Endothelial cell (in vitro differentiated cells): ENCODE measurements around the gene SYNJ1. TPM values are rescaled to one million over a fixed set of nuclear protein-coding genes. Genes with fewer than 3 reads are reported as not detected.

ENCODE experiments used
- DNase-seq: peaks from one replicate; pipeline ENCODE4 v3.0.0; 2021; ENCODE audit warnings: low spot score
- H3K27ac Mint-ChIP-seq: one replicate; pipeline ENCODE4 v1.8.0; 2021; ENCODE audit warnings: mixed read lengths, inconsistent platforms; ENCODE audit not compliant: unreplicated experiment
- H3K27me3 Mint-ChIP-seq: one replicate; pipeline ENCODE4 v1.8.0; 2021; ENCODE audit warnings: mild to moderate bottlenecking, moderate library complexity, mixed read lengths, inconsistent platforms; ENCODE audit not compliant: unreplicated experiment
- H3K36me3 Mint-ChIP-seq: one replicate; pipeline ENCODE4 v1.8.0; 2021; ENCODE audit warnings: mild to moderate bottlenecking, low read depth, mixed read lengths, inconsistent platforms; ENCODE audit not compliant: unreplicated experiment
- H3K4me1 Mint-ChIP-seq: one replicate; pipeline ENCODE4 v1.8.0; 2021; ENCODE audit warnings: mild to moderate bottlenecking, mixed read lengths, inconsistent platforms; ENCODE audit not compliant: unreplicated experiment
- H3K4me3 Mint-ChIP-seq: one replicate; pipeline ENCODE4 v1.8.0; 2021; ENCODE audit warnings: mild to moderate bottlenecking, mixed read lengths, inconsistent platforms; ENCODE audit not compliant: unreplicated experiment
- H3K9me3 Mint-ChIP-seq: one replicate; pipeline ENCODE4 v1.8.0; 2021; ENCODE audit warnings: mixed read lengths, inconsistent platforms; ENCODE audit not compliant: unreplicated experiment
- total RNA-seq: library from RNA; stranded (reverse); fragmentation: NEBNext Ultra II Directional; extraction: Animal tissue kit (Norgen Biotek cat#: 25700); gene quantifications from one replicate; pipeline ENCODE4 v1.2.1, GENCODE V29; 2021; ENCODE audit not compliant: unreplicated experiment
- TF ChIP-seq, protein P1 (sequence below): fragments of 200-600 bp; sonication (generic); IDR thresholded peaks from one replicate; pipeline ENCODE4 v1.5.0; 2021; ENCODE audit warnings: antibody characterized with exemption; ENCODE audit not compliant: unreplicated experiment

SYNJ1 gene
- total RNA-seq, 1 donor from 2014 or later: 23.0 TPM

- H3K27ac Mint-ChIP-seq: no peak overlapping the region
- TF ChIP-seq, protein P1, sequence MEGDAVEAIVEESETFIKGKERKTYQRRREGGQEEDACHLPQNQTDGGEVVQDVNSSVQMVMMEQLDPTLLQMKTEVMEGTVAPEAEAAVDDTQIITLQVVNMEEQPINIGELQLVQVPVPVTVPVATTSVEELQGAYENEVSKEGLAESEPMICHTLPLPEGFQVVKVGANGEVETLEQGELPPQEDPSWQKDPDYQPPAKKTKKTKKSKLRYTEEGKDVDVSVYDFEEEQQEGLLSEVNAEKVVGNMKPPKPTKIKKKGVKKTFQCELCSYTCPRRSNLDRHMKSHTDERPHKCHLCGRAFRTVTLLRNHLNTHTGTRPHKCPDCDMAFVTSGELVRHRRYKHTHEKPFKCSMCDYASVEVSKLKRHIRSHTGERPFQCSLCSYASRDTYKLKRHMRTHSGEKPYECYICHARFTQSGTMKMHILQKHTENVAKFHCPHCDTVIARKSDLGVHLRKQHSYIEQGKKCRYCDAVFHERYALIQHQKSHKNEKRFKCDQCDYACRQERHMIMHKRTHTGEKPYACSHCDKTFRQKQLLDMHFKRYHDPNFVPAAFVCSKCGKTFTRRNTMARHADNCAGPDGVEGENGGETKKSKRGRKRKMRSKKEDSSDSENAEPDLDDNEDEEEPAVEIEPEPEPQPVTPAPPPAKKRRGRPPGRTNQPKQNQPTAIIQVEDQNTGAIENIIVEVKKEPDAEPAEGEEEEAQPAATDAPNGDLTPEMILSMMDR: no peak
- no peak for DNase-seq
- H3K27me3 Mint-ChIP-seq: peaks cover 2% of the 10 kb centered on the region
- no peaks in the 10 kb centered on the region for H3K9me3 Mint-ChIP-seq
- H3K4me1 Mint-ChIP-seq: peaks cover 20% of the 10 kb centered on the region
- peaks cover 51% of the 10 kb centered on the region for H3K36me3 Mint-ChIP-seq
- H3K4me3 Mint-ChIP-seq: no peak overlapping the region
Measured at GRCh38 chr21:32604464-32604863, 123.3 kb downstream of the SYNJ1 start.

DNA sequence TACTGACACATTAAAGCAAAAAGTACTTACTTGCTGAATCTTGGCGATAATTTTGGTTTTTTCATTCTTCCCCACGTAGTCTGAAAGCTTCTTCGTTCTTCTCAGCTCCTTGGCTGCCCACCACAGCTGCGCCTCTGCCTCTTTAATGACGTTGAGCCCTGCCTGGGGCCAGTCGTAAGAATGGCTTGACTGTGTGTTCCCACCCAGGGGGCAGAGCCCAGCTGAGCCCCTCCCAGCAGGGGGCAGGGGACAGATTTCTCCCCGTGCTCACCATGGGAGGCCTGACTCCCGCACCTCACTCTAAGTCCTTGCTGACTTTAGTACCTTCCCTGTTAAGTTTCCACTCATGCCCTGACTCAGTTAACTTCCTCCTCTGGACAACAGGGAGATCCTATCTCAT is 124.7 kb downstream of the SYNJ1 start:
- Mint-ChIP-seq H3K4me1 (peaks cover 15% of the 10 kb centered on the region), H3K36me3 (peaks cover 51% of the 10 kb centered on the region), H3K4me3 (no peak overlapping the region), H3K27ac (no peak overlapping the region), H3K27me3 (peaks cover 2% of the 10 kb centered on the region), H3K9me3 (no peaks in the 10 kb centered on the region)
- TF ChIP-seq, protein P1: no peak
- no peak for DNase-seq

- H3K4me3 Mint-ChIP-seq: no peak overlapping the region
- no peak for DNase-seq
- H3K27ac Mint-ChIP-seq: no peak overlapping the region
- TF ChIP-seq, protein P1: no peak
- H3K9me3 Mint-ChIP-seq: no peaks in the 10 kb centered on the region
- H3K27me3 Mint-ChIP-seq: peaks cover 2% of the 10 kb centered on the region
- peaks cover 11% of the 10 kb centered on the region for H3K4me1 Mint-ChIP-seq
- H3K36me3 Mint-ChIP-seq: peaks cover 45% of the 10 kb centered on the region
Measured at GRCh38 chr21:32602099-32602498, 125.7 kb downstream of the SYNJ1 start.

GRCh38 chr21:32599526-32599925 is 128.3 kb downstream of the SYNJ1 start:
- no peaks in the 10 kb centered on the region for H3K9me3 Mint-ChIP-seq
- TF ChIP-seq, protein P1: no peak
- peaks cover 35% of the 10 kb centered on the region for H3K36me3 Mint-ChIP-seq
- no peak for DNase-seq
- peaks cover 3% of the 10 kb centered on the region for H3K4me1 Mint-ChIP-seq
- no peak overlapping the region for H3K4me3 Mint-ChIP-seq
- H3K27me3 Mint-ChIP-seq: peaks cover 2% of the 10 kb centered on the region
- H3K27ac Mint-ChIP-seq: no peak overlapping the region

GRCh38 chr21:32599091-32599490 is 128.7 kb downstream of the SYNJ1 start:
- no peak for DNase-seq
- no peak overlapping the region for H3K27ac Mint-ChIP-seq
- no peak overlapping the region for H3K4me3 Mint-ChIP-seq
- peaks cover 2% of the 10 kb centered on the region for H3K27me3 Mint-ChIP-seq
- TF ChIP-seq, protein P1: no peak
- H3K36me3 Mint-ChIP-seq: peaks cover 31% of the 10 kb centered on the region
- H3K4me1 Mint-ChIP-seq: no peaks in the 10 kb centered on the region
- no peaks in the 10 kb centered on the region for H3K9me3 Mint-ChIP-seq
